Keratinocyte (primary cell): ENCODE measurements around the gene KCNE4.

Source experiments
- EZH2 ChIP-seq: IDR thresholded peaks from one replicate; pipeline ENCODE4 v1.6.1; 2012; ENCODE audit warnings: inconsistent platforms, mild to moderate bottlenecking, low read length, moderate library complexity
- TF ChIP-seq, protein P1 (sequence below), 3 experiments: IDR thresholded peaks in 1 of 3; conservative IDR thresholded peaks in 1 of 3; optimal IDR thresholded peaks in 1 of 3; 2 replicates in 2 of 3; 3 replicates in 1 of 3; pipeline versions ENCODE3 to v1.5.1; 2011; ENCODE audit warnings: low read length in 3 of 3, mild to moderate bottlenecking in 3 of 3, moderate library complexity in 2 of 3, control low read depth in 1 of 3, inconsistent platforms in 1 of 3; ENCODE audit not compliant: insufficient read depth in 2 of 3; ENCODE audit errors: extremely low read depth in 1 of 3

DNA sequence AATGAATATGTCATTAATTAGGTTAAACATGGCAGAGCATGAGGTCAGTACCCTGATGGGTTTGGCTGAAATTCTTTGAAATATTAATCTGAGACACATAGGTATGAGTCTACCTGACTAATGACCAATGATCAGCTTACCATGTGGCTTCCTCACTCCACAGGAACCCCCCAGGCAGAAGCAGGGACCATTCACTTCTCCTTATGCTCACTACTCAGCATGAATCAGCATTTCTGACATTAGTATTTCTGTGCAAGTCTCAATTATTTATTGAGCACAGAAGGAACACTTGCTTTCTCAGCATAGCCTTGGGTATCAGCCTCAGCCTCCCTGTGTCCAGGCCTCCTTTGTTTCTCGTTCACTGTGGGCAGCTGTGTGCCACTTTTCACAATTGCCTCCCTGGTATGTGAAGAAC is 9.3 kb upstream of the KCNE4 start:
- TF ChIP-seq, protein P1, sequence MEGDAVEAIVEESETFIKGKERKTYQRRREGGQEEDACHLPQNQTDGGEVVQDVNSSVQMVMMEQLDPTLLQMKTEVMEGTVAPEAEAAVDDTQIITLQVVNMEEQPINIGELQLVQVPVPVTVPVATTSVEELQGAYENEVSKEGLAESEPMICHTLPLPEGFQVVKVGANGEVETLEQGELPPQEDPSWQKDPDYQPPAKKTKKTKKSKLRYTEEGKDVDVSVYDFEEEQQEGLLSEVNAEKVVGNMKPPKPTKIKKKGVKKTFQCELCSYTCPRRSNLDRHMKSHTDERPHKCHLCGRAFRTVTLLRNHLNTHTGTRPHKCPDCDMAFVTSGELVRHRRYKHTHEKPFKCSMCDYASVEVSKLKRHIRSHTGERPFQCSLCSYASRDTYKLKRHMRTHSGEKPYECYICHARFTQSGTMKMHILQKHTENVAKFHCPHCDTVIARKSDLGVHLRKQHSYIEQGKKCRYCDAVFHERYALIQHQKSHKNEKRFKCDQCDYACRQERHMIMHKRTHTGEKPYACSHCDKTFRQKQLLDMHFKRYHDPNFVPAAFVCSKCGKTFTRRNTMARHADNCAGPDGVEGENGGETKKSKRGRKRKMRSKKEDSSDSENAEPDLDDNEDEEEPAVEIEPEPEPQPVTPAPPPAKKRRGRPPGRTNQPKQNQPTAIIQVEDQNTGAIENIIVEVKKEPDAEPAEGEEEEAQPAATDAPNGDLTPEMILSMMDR (optimal IDR thresholded peaks at IDR 0.05 in 1 of 3, IDR thresholded peaks at IDR 0.05 in 1 of 3, conservative IDR thresholded peaks at IDR 0.05 in 1 of 3; ENCODE audit: extremely low read depth in 1 of 3, insufficient read depth in 2 of 3, low read length in 3 of 3): no peak
- no peak for TF ChIP-seq EZH2
